Neural crest cell (in vitro differentiated cells): ENCODE data around the gene ANK3. TPM values are rescaled to one million over a fixed set of nuclear protein-coding genes. Genes with fewer than 3 reads are reported as not detected.

Experiments used
- DNase-seq: peaks from one replicate; pipeline ENCODE4 v3.0.0; 2021; ENCODE audit warnings: low read depth, mixed read lengths, low spot score
- H3K27ac Mint-ChIP-seq: one replicate; pipeline ENCODE4 v1.8.0; 2021; ENCODE audit warnings: mild to moderate bottlenecking, mixed read lengths; ENCODE audit not compliant: unreplicated experiment
- H3K27me3 Mint-ChIP-seq: 2 replicates; pipeline ENCODE4 v1.8.0; 2021; ENCODE audit warnings: low read depth, mild to moderate bottlenecking, mixed read lengths
- H3K36me3 Mint-ChIP-seq: 2 replicates; pipeline ENCODE4 v1.8.0; 2021; ENCODE audit warnings: low read depth, mild to moderate bottlenecking, mixed read lengths
- H3K4me1 Mint-ChIP-seq: 2 replicates; pipeline ENCODE4 v1.8.0; 2021; ENCODE audit warnings: mixed read lengths
- H3K4me3 Mint-ChIP-seq: one replicate; pipeline ENCODE4 v1.8.0; 2021; ENCODE audit warnings: mild to moderate bottlenecking, mixed read lengths
- H3K9me3 Mint-ChIP-seq: 2 replicates; pipeline ENCODE4 v1.8.0; 2021; ENCODE audit warnings: mixed read lengths
- CTCF ChIP-seq: fragments of 200-600 bp; sonication (generic); conservative IDR thresholded peaks from 2 replicates; pipeline ENCODE4 v1.5.0; 2021; ENCODE audit warnings: antibody characterized with exemption, mild to moderate bottlenecking
- total RNA-seq: library from RNA; stranded (reverse); gene quantifications from 2 replicates; pipeline ENCODE4 v1.2.1, GENCODE V29; 2021

The ANK3 gene
- total RNA-seq, 1 donor from 2014 or later: 45.2 TPM

DNA sequence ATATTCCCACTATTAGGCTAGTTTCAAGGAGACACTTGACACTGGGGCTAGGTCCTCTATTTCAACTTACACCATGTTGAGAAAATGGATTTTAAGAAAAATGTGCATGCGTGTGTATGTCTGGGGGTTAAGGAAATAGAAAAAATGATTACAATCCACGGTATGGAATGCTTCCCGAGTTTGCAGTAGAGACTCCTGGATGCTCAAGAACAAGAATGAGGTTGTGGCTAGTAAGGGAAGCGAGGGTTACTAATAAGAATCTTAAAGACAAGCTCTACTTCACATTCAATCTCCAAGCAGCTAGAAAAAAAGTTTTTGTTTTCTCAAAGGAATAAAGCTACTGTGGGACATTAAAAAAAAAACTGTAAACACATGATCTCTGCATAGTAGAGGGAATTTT, 54.7 kb downstream of the ANK3 start:
- no peak for TF ChIP-seq CTCF
- H3K4me3 Mint-ChIP-seq: no peak overlapping the region
- DNase-seq: no peak
- H3K4me1 Mint-ChIP-seq: peaks cover 9% of the 10 kb centered on the region
- H3K36me3 Mint-ChIP-seq: no peaks in the 10 kb centered on the region
- no peak overlapping the region for H3K27ac Mint-ChIP-seq
- peaks cover 4% of the 10 kb centered on the region for H3K9me3 Mint-ChIP-seq
- no peaks in the 10 kb centered on the region for H3K27me3 Mint-ChIP-seq

- H3K9me3 Mint-ChIP-seq: peaks cover 6% of the 10 kb centered on the region
- H3K27me3 Mint-ChIP-seq: no peaks in the 10 kb centered on the region
- TF ChIP-seq CTCF: no peak
- no peak for DNase-seq
- H3K4me1 Mint-ChIP-seq: peaks cover 8% of the 10 kb centered on the region
- no peak overlapping the region for H3K27ac Mint-ChIP-seq
- no peaks in the 10 kb centered on the region for H3K36me3 Mint-ChIP-seq
- no peak overlapping the region for H3K4me3 Mint-ChIP-seq
Observed at GRCh38 chr10:60332371-60332770, 57.3 kb downstream of the ANK3 start.

GRCh38 chr10:60331886-60332285, 57.8 kb downstream of the ANK3 start:
- TF ChIP-seq CTCF: no peak
- DNase-seq: no peak
- H3K27me3 Mint-ChIP-seq: no peaks in the 10 kb centered on the region
- no peak overlapping the region for H3K4me3 Mint-ChIP-seq
- H3K36me3 Mint-ChIP-seq: no peaks in the 10 kb centered on the region
- H3K27ac Mint-ChIP-seq: no peak overlapping the region
- H3K9me3 Mint-ChIP-seq: peaks cover 6% of the 10 kb centered on the region
- peaks cover 3% of the 10 kb centered on the region for H3K4me1 Mint-ChIP-seq

GRCh38 chr10:60323162-60323561, 66.5 kb downstream of the ANK3 start:
- Mint-ChIP-seq H3K9me3 (peaks cover 4% of the 10 kb centered on the region), H3K36me3 (no peaks in the 10 kb centered on the region), H3K4me1 (no peaks in the 10 kb centered on the region), H3K4me3 (no peak overlapping the region), H3K27me3 (no peaks in the 10 kb centered on the region), H3K27ac (no peak overlapping the region)
- TF ChIP-seq CTCF: no peak
- no peak for DNase-seq

DNA sequence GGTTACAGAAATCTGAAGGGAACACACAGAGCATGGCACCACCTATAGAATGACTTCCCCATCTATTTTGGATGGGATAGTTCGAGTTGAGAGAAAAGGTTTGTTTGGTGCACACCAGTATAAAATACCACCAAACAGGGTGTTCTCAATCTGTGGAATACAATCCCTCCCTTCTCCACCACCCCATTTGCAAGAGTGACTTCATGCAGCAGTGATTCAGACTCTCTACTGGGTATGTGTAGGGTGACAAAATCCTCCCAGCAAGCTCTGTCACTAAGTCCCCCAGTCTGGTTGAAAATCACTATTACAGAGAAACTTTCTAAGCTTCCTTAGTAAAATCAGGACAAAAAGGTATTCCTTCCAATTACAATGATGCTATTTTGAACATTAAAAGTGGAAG, 69.0 kb downstream of the ANK3 start:
- no peak overlapping the region for H3K27ac Mint-ChIP-seq
- no peaks in the 10 kb centered on the region for H3K36me3 Mint-ChIP-seq
- DNase-seq: no peak
- H3K4me1 Mint-ChIP-seq: no peaks in the 10 kb centered on the region
- TF ChIP-seq CTCF: no peak
- H3K9me3 Mint-ChIP-seq: peaks cover 4% of the 10 kb centered on the region
- no peaks in the 10 kb centered on the region for H3K27me3 Mint-ChIP-seq
- no peak overlapping the region for H3K4me3 Mint-ChIP-seq

- H3K36me3 Mint-ChIP-seq: no peaks in the 10 kb centered on the region
- DNase-seq: no peak
- H3K4me1 Mint-ChIP-seq: no peaks in the 10 kb centered on the region
- H3K27ac Mint-ChIP-seq: no peak overlapping the region
- no peak for TF ChIP-seq CTCF
- no peak overlapping the region for H3K4me3 Mint-ChIP-seq
- H3K27me3 Mint-ChIP-seq: no peaks in the 10 kb centered on the region
- H3K9me3 Mint-ChIP-seq: no peaks in the 10 kb centered on the region
Observed at GRCh38 chr10:60316029-60316428, 73.6 kb downstream of the ANK3 start.
